HCT116 (cell line): ENCODE results near the gene FBLN7.

ENCODE experiments used
- ATF3 ChIP-seq: IDR thresholded peaks from 2 replicates; pipeline ENCODE4 v1.6.1; 2012
- CEBPB ChIP-seq: IDR thresholded peaks from 2 replicates; pipeline ENCODE4 v1.6.1; 2012; ENCODE audit warnings: low read depth
- CTCF ChIP-seq, 3 experiments: fragments of 200-600 bp in 1 of 3; sonication (generic) in 1 of 3; IDR thresholded peaks in 2 of 3; conservative IDR thresholded peaks in 1 of 3; 2 replicates each; pipeline ENCODE4 v1.5.1; 2012 to 2017; ENCODE audit warnings: low read depth in 2 of 3, low read length in 2 of 3, antibody characterized with exemption in 1 of 3, borderline replicate concordance in 1 of 3, control low read depth in 1 of 3, mild to moderate bottlenecking in 1 of 3, mixed read lengths in 1 of 3, mixed run types in 1 of 3, moderate library complexity in 1 of 3; ENCODE audit not compliant: insufficient read depth in 1 of 3
- EZH2 ChIP-seq: fragments of 200-600 bp; sonication (generic); IDR thresholded peaks from 2 replicates; pipeline ENCODE4 v1.6.1; 2017; ENCODE audit warnings: antibody characterized with exemption, mixed run types
- POLR2A ChIP-seq: IDR thresholded peaks from 2 replicates; pipeline ENCODE4 v1.7.0; 2011; ENCODE audit warnings: borderline replicate concordance; ENCODE audit not compliant: insufficient read depth, insufficient read length; ENCODE audit errors: extremely low read depth
- RAD21 ChIP-seq: IDR thresholded peaks from 2 replicates; pipeline ENCODE4 v1.6.1; 2012; ENCODE audit warnings: low read depth, mild to moderate bottlenecking
- YY1 ChIP-seq: IDR thresholded peaks from 2 replicates; pipeline ENCODE4 v1.6.1; 2011; ENCODE audit warnings: low read length, low read depth, moderate library complexity, mild to moderate bottlenecking; ENCODE audit not compliant: insufficient replicate concordance; ENCODE audit errors: extremely low read depth
- ZNF274 ChIP-seq: fragments of 200-500 bp; sonication (Bioruptor generic); IDR thresholded peaks from 2 replicates; pipeline ENCODE4 v1.6.1; 2014; ENCODE audit warnings: mild to moderate bottlenecking, low read depth, low read length, inconsistent platforms

DNA sequence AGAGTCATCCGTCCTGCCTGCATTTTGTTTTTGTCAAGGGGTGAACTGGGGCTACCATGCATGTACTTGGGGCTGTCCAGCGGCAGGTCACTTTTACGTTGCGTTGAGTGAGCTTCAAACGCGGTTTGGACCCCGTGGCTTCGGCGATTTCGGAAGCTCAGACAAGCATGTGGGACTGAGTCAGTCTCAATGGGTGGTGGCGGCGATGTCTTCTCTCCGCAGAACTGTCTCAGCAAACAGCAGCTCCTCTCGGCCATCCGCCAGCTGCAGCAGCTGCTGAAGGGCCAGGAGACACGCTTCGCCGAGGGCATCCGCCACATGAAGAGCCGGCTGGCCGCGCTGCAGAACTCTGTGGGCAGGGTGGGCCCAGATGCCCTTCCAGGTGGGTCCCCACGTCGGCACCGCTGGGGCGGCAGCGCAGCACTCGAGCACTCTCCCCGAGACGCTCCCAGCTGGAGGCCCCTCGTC is 21.3 kb downstream of the FBLN7 start:
- TF ChIP-seq CTCF (IDR thresholded peaks at IDR 0.05 in 2 of 3, conservative IDR thresholded peaks at IDR 0.05 in 1 of 3; ENCODE audit: borderline replicate concordance in 1 of 3, insufficient read depth in 1 of 3, low read depth in 2 of 3, low read length in 2 of 3), result no peak
- no peak for TF ChIP-seq POLR2A
- no peak for TF ChIP-seq CEBPB
- TF ChIP-seq ZNF274, result no peak
- TF ChIP-seq RAD21, result no peak
- TF ChIP-seq EZH2, result no peak
- TF ChIP-seq YY1, result no peak
- no peak for TF ChIP-seq ATF3
